Measurements from ENCODE around the gene GMIP. TPM values are rescaled to one million over a fixed set of nuclear protein-coding genes. Genes with fewer than 3 reads are reported as not detected.

GMIP gene
- total and polyA plus RNA-seq, 2 donors (not counting 3 experiments of a cell fraction or from before 2014, with no cell fraction given): 7.8 to 19.8 TPM

- BruUV-seq (replicated peaks): no TSS peak
- H3K9ac ChIP-seq (replicated peaks; ENCODE audit: extremely low read depth, insufficient read depth, low read length): no peak overlapping the region
- peaks cover 4% of the 10 kb centered on the region for H3K4me1 ChIP-seq (ENCODE audit: control insufficient read depth, extremely low read depth, insufficient read depth, low read length)
- no peaks in the 10 kb centered on the region for H3K9me1 ChIP-seq (replicated peaks; ENCODE audit: control insufficient read depth, extremely low read depth, insufficient read depth, low read length)
- CTCF ChIA-PET: no interaction called here
- peaks cover 2 to 50% of the 10 kb centered on the region in 2 experiments for H3K36me3 ChIP-seq (ENCODE audit: control insufficient read depth in 2 of 2, extremely low read depth in 1 of 2, insufficient read depth in 2 of 2, low read length in 2 of 2)
- no peak overlapping the region for H3K27ac ChIP-seq (ENCODE audit: insufficient read depth, low read depth, low read length)
- H2AFZ ChIP-seq (ENCODE audit: low read depth, low read length): no peak overlapping the region
- FAIRE-seq: no peak
- H3K4me2 ChIP-seq (ENCODE audit: insufficient read depth, low read length): no peak overlapping the region
- H3K9me3 ChIP-seq (replicated peaks; ENCODE audit: control insufficient read depth, insufficient read depth, low read length): no peaks in the 10 kb centered on the region
- TF ChIP-seq POLR2A (IDR thresholded peaks at IDR 0.05; ENCODE audit: low read depth, low read length) (no peak), GATA2 (IDR thresholded peaks at IDR 0.05; ENCODE audit: insufficient read depth, insufficient read length, low read depth, low read length) (no peak), CTCF (IDR thresholded peaks at IDR 0.05; ENCODE audit: extremely low read depth in 1 of 2, insufficient read depth in 1 of 2, low read depth in 1 of 2, low read length in 2 of 2) (no peak), MAX (IDR thresholded peaks at IDR 0.05; ENCODE audit: insufficient read depth, insufficient read length) (no peak), POLR2AphosphoS5 (IDR thresholded peaks at IDR 0.05; ENCODE audit: insufficient read depth, low read depth, low read length) (no peak), JUN (IDR thresholded peaks at IDR 0.05; ENCODE audit: borderline replicate concordance, insufficient read depth, insufficient read length, low read depth) (no peak), FOS (IDR thresholded peaks at IDR 0.05; ENCODE audit: borderline replicate concordance, insufficient read depth, low read length) (no peak), MYC (IDR thresholded peaks at IDR 0.05; ENCODE audit: low read depth, low read length) (no peak), EZH2 (IDR thresholded peaks at IDR 0.05; ENCODE audit: borderline replicate concordance, low read depth, low read length, severe bottlenecking) (no peak)
- no peaks in the 10 kb centered on the region for H4K20me1 ChIP-seq (replicated peaks; ENCODE audit: control insufficient read depth, extremely low read depth, insufficient read depth, low read length)
- intact Hi-C loops (cut with micrococcal nuclease): no loop called here
- dilution Hi-C loops (cut with MboI; ENCODE audit: extremely low pct_ligation_motif_present, low sequenced_read_pairs): no loop called here
- H3K27me3 ChIP-seq (ENCODE audit: control insufficient read depth in 2 of 2, insufficient read depth in 2 of 2, low read length in 2 of 2): no peaks in the 10 kb centered on the region
- no peak for DNase-seq (ENCODE audit: low read depth, low spot score)
- H3K4me3 ChIP-seq (replicated peaks in 1 of 3; ENCODE audit: insufficient read depth in 1 of 3, low read depth in 1 of 3, low read length in 3 of 3): no peak overlapping the region
- H3K79me2 ChIP-seq (ENCODE audit: control insufficient read depth, insufficient read depth, low read length): no peaks in the 10 kb centered on the region
- POLR2A ChIA-PET: no interaction called here
Observed at GRCh38 chr19:19647037-19647835, 3.8 kb upstream of the GMIP start.

Data from endothelial cell of umbilical vein (primary cell).